ENCODE data around the gene GTF3A. TPM values are rescaled to one million over a fixed set of nuclear protein-coding genes. Genes with fewer than 3 reads are reported as not detected.
A peak's percentile ranks its signal among the peaks of the same experiment; 100 is the strongest.

The GTF3A gene
- total and polyA plus RNA-seq, 2 of the 4 experiments (the other 2 are of a cell fraction): 74.1 to 116 TPM

GRCh38 chr13:27419328-27419727 is 5.1 kb upstream of the GTF3A start:
- no TSS peak for BruUV-seq (replicated peaks)
- dilution Hi-C loops (cut with HindIII; ENCODE audit: low sequenced_read_pairs, unreplicated experiment): no loop called here
- Histone ChIP-seq H2BK120ac (ENCODE audit: low read depth, low read length) (no peak overlapping the region), H3K36me3 (ENCODE audit: control insufficient read depth, insufficient read depth, low read length) (no peaks in the 10 kb centered on the region), H4K5ac (ENCODE audit: low read depth, low read length) (no peak overlapping the region), H3K4me3 (ENCODE audit: insufficient read depth, low read depth, low read length) (no peak overlapping the region), H3K14ac (replicated peaks; ENCODE audit: low read depth, low read length) (no peak overlapping the region), H4K91ac (ENCODE audit: insufficient read depth, low read depth, low read length) (no peak overlapping the region), H3K27me3 (ENCODE audit: control insufficient read depth, insufficient read depth, low read length) (peaks cover 34% of the 10 kb centered on the region), H3K56ac (ENCODE audit: extremely low read depth, insufficient read depth, low read length) (no peak overlapping the region), H4K20me1 (ENCODE audit: insufficient read depth, low read length) (no peaks in the 10 kb centered on the region), H3K18ac (ENCODE audit: low read depth, low read length) (no peak overlapping the region), H3K4ac (ENCODE audit: low read depth, low read length) (no peak overlapping the region), H3K23ac (ENCODE audit: low read depth, low read length) (no peak overlapping the region), H3K27ac (ENCODE audit: insufficient read depth, low read length) (no peak overlapping the region), H2AFZ (replicated peaks; ENCODE audit: low read length, poor library complexity) (no peak overlapping the region), H3K9ac (ENCODE audit: low read depth, low read length) (no peak overlapping the region), H2AK9ac (replicated peaks; ENCODE audit: low read depth, low read length, poor library complexity) (no peak overlapping the region), H3K4me1 (ENCODE audit: control insufficient read depth, insufficient read depth, low read length) (no peaks in the 10 kb centered on the region), H3K9me3 (ENCODE audit: control insufficient read depth, insufficient read depth, low read length) (no peaks in the 10 kb centered on the region), H2BK5ac (ENCODE audit: low read depth, low read length, poor library complexity, severe bottlenecking) (no peak overlapping the region), H2AK5ac (ENCODE audit: low read depth, low read length) (no peak overlapping the region), H3K79me1 (ENCODE audit: low read depth in 1 of 2, low read length in 2 of 2) (no peaks in the 10 kb centered on the region), H2BK15ac (ENCODE audit: low read depth, low read length) (no peak overlapping the region), H2BK20ac (ENCODE audit: low read depth, low read length) (no peak overlapping the region), H4K8ac (ENCODE audit: low read depth in 2 of 2, low read length in 2 of 2) (no peak overlapping the region), H3K4me2 (ENCODE audit: low read depth, low read length) (no peak overlapping the region), H3K9me1 (ENCODE audit: insufficient read depth, low read length) (no peaks in the 10 kb centered on the region)
- ATAC-seq (ENCODE audit: low read depth) (no peak), DNase-seq (peak; percentile 23)
- intact Hi-C loops (cut with micrococcal nuclease): no loop called here
- ChIA-PET POLR2A (ENCODE audit: unreplicated experiment) (no interaction called here), CTCF (no interaction called here)
- no CpG with 5 or more reads among the region's 1 CpG for WGBS, 2 experiments (ENCODE audit: extremely low coverage in 2 of 2, insufficient read length in 1 of 2)
- in situ Hi-C loops (cut with MboI; ENCODE audit: low sequenced_read_pairs): no loop called here
- TF ChIP-seq USF2 (IDR thresholded peaks at IDR 0.05; ENCODE audit: low read depth, low read length): no peak

Measured in IMR-90 (cell line).